Liver (tissue), 9 donors: ENCODE measurements around the gene KRT28. TPM values are rescaled to one million over a fixed set of nuclear protein-coding genes. Genes with fewer than 3 reads are reported as not detected.

ENCODE experiments used
- DNase-seq: peaks from one replicate; pipeline ENCODE4 v3.0.0-alpha.2; 2017; ENCODE audit warnings: low spot score
- H3K27ac ChIP-seq, 2 donors: one replicate each; pipeline ENCODE4 v1.7.0; 2013; ENCODE audit warnings: inconsistent platforms in 2 of 2, low read length in 2 of 2, control low read depth in 1 of 2, low read depth in 1 of 2, mild to moderate bottlenecking in 1 of 2
- H3K27me3 ChIP-seq, 4 donors: one replicate each; pipeline versions ENCODE4 v1.6.1 to v1.7.0; 2013; ENCODE audit warnings: low read length in 3 of 4, inconsistent platforms in 1 of 4, mild to moderate bottlenecking in 1 of 4, moderate library complexity in 1 of 4; ENCODE audit not compliant: control insufficient read depth in 4 of 4, insufficient read depth in 4 of 4
- H3K36me3 ChIP-seq, 4 donors: one replicate each; pipeline versions ENCODE4 v1.6.1 to v1.7.0; 2013; ENCODE audit warnings: low read length in 3 of 4, mild to moderate bottlenecking in 3 of 4, low read depth in 1 of 4, moderate library complexity in 1 of 4; ENCODE audit not compliant: control insufficient read depth in 4 of 4, insufficient read depth in 3 of 4
- H3K4me1 ChIP-seq, 4 donors: one replicate each; pipeline versions ENCODE4 v1.6.1 to v1.7.0; 2013; ENCODE audit warnings: low read length in 3 of 4, mild to moderate bottlenecking in 3 of 4, moderate library complexity in 1 of 4; ENCODE audit not compliant: control insufficient read depth in 4 of 4, insufficient read depth in 4 of 4
- H3K4me3 ChIP-seq, 3 donors: one replicate each; pipeline versions ENCODE4 v1.6.1 to v1.7.0; 2013; ENCODE audit warnings: low read length in 3 of 3, control low read depth in 1 of 3, low read depth in 1 of 3, mild to moderate bottlenecking in 1 of 3
- H3K9ac ChIP-seq, 2 donors: one replicate each; pipeline ENCODE4 v1.7.0; 2013; ENCODE audit warnings: low read length in 2 of 2, mild to moderate bottlenecking in 2 of 2, moderate library complexity in 2 of 2, control low read depth in 1 of 2, low read depth in 1 of 2
- H3K9me3 ChIP-seq, 4 donors: one replicate each; pipeline versions ENCODE4 v1.6.1 to v1.7.0; 2013; ENCODE audit warnings: low read length in 3 of 4; ENCODE audit not compliant: control insufficient read depth in 4 of 4
- CTCF ChIP-seq: fragments of 150-350 bp; IDR thresholded peaks from 2 replicates; pipeline ENCODE4 v1.5.1; 2017; ENCODE audit warnings: improper control_type of control experiment, low read depth, low read length; ENCODE audit not compliant: missing input control
- EGR1 ChIP-seq, 2 donors: IDR thresholded peaks; 2 replicates each; pipeline ENCODE4 v1.6.1; 2016 to 2018; ENCODE audit warnings: antibody characterized with exemption in 2 of 2, low read depth in 2 of 2
- FOXA1 ChIP-seq: IDR thresholded peaks from 2 replicates; pipeline ENCODE4 v1.6.1; 2016; ENCODE audit warnings: antibody characterized with exemption
- FOXA2 ChIP-seq: IDR thresholded peaks from 2 replicates; pipeline ENCODE4 v1.6.1; 2016; ENCODE audit warnings: antibody characterized with exemption
- GABPA ChIP-seq, 2 donors: IDR thresholded peaks in 1 of 2; conservative IDR thresholded peaks in 1 of 2; 2 replicates each; pipeline ENCODE4 v1.6.1; 2016; ENCODE audit warnings: antibody characterized with exemption in 2 of 2, mild to moderate bottlenecking in 1 of 2, moderate library complexity in 1 of 2
- HNF4A ChIP-seq, 2 donors: conservative IDR thresholded peaks; 2 replicates each; pipeline ENCODE4 v1.6.1; 2016; ENCODE audit warnings: antibody characterized with exemption in 2 of 2, mild to moderate bottlenecking in 2 of 2
- HNF4G ChIP-seq: IDR thresholded peaks from 2 replicates; pipeline ENCODE4 v1.6.1; 2016; ENCODE audit warnings: antibody characterized with exemption
- JUND ChIP-seq, 2 donors: IDR thresholded peaks; 2 replicates each; pipeline ENCODE4 v1.6.1; 2016; ENCODE audit warnings: antibody characterized with exemption in 2 of 2
- MAX ChIP-seq: IDR thresholded peaks from 2 replicates; pipeline ENCODE4 v1.6.1; 2016; ENCODE audit warnings: antibody characterized with exemption
- NR2F2 ChIP-seq: IDR thresholded peaks from 2 replicates; pipeline ENCODE4 v1.6.1; 2016; ENCODE audit warnings: antibody characterized with exemption
- RAD21 ChIP-seq, 2 donors: IDR thresholded peaks; 2 replicates each; pipeline ENCODE4 v1.6.1; 2016; ENCODE audit warnings: antibody characterized with exemption in 2 of 2, mild to moderate bottlenecking in 2 of 2
- RXRA ChIP-seq, 2 donors: IDR thresholded peaks; 2 replicates each; pipeline ENCODE4 v1.6.1; 2017 to 2018; ENCODE audit warnings: antibody characterized with exemption in 2 of 2, mild to moderate bottlenecking in 1 of 2
- SP1 ChIP-seq: IDR thresholded peaks from 2 replicates; pipeline ENCODE4 v1.6.1; 2018; ENCODE audit warnings: antibody characterized with exemption, mild to moderate bottlenecking
- TAF1 ChIP-seq: conservative IDR thresholded peaks from 2 replicates; pipeline ENCODE4 v1.6.1; 2016; ENCODE audit warnings: antibody characterized with exemption, mild to moderate bottlenecking
- YY1 ChIP-seq: IDR thresholded peaks from 2 replicates; pipeline ENCODE4 v1.6.1; 2016; ENCODE audit warnings: antibody characterized with exemption, mild to moderate bottlenecking
- ZBTB33 ChIP-seq: IDR thresholded peaks from 2 replicates; pipeline ENCODE4 v1.6.1; 2016; ENCODE audit warnings: antibody characterized with exemption
- WGBS: extraction: QIAGEN DNeasy Blood & Tissue Kit; methylation state at CpG from one replicate; pipeline ENCODE4 v1.1.7; 2013; 5-methylcytosine and 5-hydroxymethylcytosine counted together
- polyA plus RNA-seq, 2 donors: library from polyadenylated mRNA; stranded (reverse) in 1 of 2; unstranded in 1 of 2; fragments of 200-250 nt in 1 of 2; fragments of >200 nt in 1 of 2; fragmentation: Nextera tagmentation in 1 of 2; extraction: Ambion mirVana in 1 of 2; gene quantifications; one replicate each; pipeline versions ENCODE4 v1.2.1 to v1.2.3, GENCODE V29; 2013 to 2015
- total RNA-seq, 2 donors: library from RNA; depleted of rRNA; stranded (reverse); fragments of >200 nt; gene quantifications; one replicate each; pipeline ENCODE4 v1.2.3, GENCODE V29; 2014
- TF ChIP-seq, protein P1 (sequence below): IDR thresholded peaks from 2 replicates; pipeline ENCODE4 v1.6.1; 2016; ENCODE audit warnings: antibody characterized with exemption, mild to moderate bottlenecking
- TF ChIP-seq, protein P2 (sequence below): IDR thresholded peaks from 2 replicates; pipeline ENCODE4 v1.6.1; 2016; ENCODE audit warnings: antibody characterized with exemption
- donor health status: healthy.
- donor health status: healthy.
- donor health status: healthy.
- donor health status: healthy.
- donor health status: healthy.

The KRT28 gene
- total and polyA plus RNA-seq, 4 donors: not detected

- Histone ChIP-seq H3K36me3 (no peaks in the 10 kb centered on the region), H3K4me3 (no peak overlapping the region), H3K27me3 (peaks cover 0 to 4% (median 0%) of the 10 kb centered on the region in 4 donors), H3K9me3 (no peaks in the 10 kb centered on the region), H3K27ac (no peak overlapping the region), H3K4me1 (no peaks in the 10 kb centered on the region), H3K9ac (no peak overlapping the region)
- no peak for DNase-seq
- 70% methylated on average over 10 of the region's 10 CpGs for WGBS
- TF ChIP-seq NR2F2 (no peak), HNF4A (conservative IDR thresholded peaks at IDR 0.05) (no peak), ZBTB33 (no peak), CTCF (no peak), FOXA1 (no peak), HNF4G (no peak), SP1 (no peak), RXRA (IDR thresholded peaks at IDR 0.05) (no peak), EGR1 (IDR thresholded peaks at IDR 0.05; ENCODE audit: low read depth in 2 of 2) (no peak), YY1 (no peak), MAX (no peak), JUND (IDR thresholded peaks at IDR 0.05) (no peak), FOXA2 (no peak), GABPA (IDR thresholded peaks at IDR 0.05 in 1 of 2, conservative IDR thresholded peaks at IDR 0.05 in 1 of 2) (no peak), TAF1 (no peak), RAD21 (IDR thresholded peaks at IDR 0.05) (no peak)
- TF ChIP-seq, protein P1, sequence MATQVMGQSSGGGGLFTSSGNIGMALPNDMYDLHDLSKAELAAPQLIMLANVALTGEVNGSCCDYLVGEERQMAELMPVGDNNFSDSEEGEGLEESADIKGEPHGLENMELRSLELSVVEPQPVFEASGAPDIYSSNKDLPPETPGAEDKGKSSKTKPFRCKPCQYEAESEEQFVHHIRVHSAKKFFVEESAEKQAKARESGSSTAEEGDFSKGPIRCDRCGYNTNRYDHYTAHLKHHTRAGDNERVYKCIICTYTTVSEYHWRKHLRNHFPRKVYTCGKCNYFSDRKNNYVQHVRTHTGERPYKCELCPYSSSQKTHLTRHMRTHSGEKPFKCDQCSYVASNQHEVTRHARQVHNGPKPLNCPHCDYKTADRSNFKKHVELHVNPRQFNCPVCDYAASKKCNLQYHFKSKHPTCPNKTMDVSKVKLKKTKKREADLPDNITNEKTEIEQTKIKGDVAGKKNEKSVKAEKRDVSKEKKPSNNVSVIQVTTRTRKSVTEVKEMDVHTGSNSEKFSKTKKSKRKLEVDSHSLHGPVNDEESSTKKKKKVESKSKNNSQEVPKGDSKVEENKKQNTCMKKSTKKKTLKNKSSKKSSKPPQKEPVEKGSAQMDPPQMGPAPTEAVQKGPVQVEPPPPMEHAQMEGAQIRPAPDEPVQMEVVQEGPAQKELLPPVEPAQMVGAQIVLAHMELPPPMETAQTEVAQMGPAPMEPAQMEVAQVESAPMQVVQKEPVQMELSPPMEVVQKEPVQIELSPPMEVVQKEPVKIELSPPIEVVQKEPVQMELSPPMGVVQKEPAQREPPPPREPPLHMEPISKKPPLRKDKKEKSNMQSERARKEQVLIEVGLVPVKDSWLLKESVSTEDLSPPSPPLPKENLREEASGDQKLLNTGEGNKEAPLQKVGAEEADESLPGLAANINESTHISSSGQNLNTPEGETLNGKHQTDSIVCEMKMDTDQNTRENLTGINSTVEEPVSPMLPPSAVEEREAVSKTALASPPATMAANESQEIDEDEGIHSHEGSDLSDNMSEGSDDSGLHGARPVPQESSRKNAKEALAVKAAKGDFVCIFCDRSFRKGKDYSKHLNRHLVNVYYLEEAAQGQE: no peak
- TF ChIP-seq, protein P2, sequence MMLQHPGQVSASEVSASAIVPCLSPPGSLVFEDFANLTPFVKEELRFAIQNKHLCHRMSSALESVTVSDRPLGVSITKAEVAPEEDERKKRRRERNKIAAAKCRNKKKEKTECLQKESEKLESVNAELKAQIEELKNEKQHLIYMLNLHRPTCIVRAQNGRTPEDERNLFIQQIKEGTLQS: no peak
Observed at GRCh38 chr17:40795019-40795667, 4.6 kb downstream of the KRT28 start.
